ENCODE results near the gene PATZ1.

- TF ChIP-seq, protein P1, sequence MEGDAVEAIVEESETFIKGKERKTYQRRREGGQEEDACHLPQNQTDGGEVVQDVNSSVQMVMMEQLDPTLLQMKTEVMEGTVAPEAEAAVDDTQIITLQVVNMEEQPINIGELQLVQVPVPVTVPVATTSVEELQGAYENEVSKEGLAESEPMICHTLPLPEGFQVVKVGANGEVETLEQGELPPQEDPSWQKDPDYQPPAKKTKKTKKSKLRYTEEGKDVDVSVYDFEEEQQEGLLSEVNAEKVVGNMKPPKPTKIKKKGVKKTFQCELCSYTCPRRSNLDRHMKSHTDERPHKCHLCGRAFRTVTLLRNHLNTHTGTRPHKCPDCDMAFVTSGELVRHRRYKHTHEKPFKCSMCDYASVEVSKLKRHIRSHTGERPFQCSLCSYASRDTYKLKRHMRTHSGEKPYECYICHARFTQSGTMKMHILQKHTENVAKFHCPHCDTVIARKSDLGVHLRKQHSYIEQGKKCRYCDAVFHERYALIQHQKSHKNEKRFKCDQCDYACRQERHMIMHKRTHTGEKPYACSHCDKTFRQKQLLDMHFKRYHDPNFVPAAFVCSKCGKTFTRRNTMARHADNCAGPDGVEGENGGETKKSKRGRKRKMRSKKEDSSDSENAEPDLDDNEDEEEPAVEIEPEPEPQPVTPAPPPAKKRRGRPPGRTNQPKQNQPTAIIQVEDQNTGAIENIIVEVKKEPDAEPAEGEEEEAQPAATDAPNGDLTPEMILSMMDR (IDR thresholded peaks at IDR 0.05; ENCODE audit: poor library complexity) = no peak
- no peak for TF ChIP-seq EZH2 (IDR thresholded peaks at IDR 0.05; ENCODE audit: borderline replicate concordance)
- TF ChIP-seq EZH2phosphoT487 (IDR thresholded peaks at IDR 0.05; ENCODE audit: low read depth, severe bottlenecking, unreplicated experiment) = no peak
These were observed 44.1 kb downstream of the PATZ1 start for GRCh38 chr22:31302006-31302405.
